Measurements from ENCODE around the gene EEF1AKMT2. TPM values are rescaled to one million over a fixed set of nuclear protein-coding genes. Genes with fewer than 3 reads are reported as not detected.

EEF1AKMT2 gene
- polyA plus RNA-seq, 2 of the 4 experiments (the other 2 are of a cell fraction) = 23.5 to 28.1 TPM

DNA sequence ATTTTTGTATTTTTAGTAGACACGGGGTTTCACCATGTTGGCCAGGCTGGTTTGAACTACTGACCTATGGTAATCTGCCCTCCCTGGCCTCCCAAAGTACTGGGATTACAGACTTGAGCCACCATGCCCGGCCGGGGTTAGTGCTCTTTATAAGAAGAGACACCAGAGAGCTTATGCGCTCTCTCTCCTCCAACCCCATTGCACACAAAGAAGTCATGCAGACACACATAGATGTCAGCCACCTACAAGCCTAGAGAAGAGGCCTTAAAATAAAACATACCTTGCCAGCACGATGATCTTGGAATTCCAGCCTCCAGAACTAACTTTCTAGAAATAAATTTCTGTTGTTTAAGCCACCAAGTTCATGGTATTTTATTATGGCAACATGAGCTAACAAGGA lies 37.5 kb downstream of the EEF1AKMT2 start (continued):
- TF ChIP-seq, protein P1, sequence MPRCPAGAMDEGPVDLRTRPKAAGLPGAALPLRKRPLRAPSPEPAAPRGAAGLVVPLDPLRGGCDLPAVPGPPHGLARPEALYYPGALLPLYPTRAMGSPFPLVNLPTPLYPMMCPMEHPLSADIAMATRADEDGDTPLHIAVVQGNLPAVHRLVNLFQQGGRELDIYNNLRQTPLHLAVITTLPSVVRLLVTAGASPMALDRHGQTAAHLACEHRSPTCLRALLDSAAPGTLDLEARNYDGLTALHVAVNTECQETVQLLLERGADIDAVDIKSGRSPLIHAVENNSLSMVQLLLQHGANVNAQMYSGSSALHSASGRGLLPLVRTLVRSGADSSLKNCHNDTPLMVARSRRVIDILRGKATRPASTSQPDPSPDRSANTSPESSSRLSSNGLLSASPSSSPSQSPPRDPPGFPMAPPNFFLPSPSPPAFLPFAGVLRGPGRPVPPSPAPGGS (IDR thresholded peaks at IDR 0.05) = no peak
- TF ChIP-seq HOXA7 (CRISPR knock-in tag; IDR thresholded peaks at IDR 0.05) = no peak

DNA sequence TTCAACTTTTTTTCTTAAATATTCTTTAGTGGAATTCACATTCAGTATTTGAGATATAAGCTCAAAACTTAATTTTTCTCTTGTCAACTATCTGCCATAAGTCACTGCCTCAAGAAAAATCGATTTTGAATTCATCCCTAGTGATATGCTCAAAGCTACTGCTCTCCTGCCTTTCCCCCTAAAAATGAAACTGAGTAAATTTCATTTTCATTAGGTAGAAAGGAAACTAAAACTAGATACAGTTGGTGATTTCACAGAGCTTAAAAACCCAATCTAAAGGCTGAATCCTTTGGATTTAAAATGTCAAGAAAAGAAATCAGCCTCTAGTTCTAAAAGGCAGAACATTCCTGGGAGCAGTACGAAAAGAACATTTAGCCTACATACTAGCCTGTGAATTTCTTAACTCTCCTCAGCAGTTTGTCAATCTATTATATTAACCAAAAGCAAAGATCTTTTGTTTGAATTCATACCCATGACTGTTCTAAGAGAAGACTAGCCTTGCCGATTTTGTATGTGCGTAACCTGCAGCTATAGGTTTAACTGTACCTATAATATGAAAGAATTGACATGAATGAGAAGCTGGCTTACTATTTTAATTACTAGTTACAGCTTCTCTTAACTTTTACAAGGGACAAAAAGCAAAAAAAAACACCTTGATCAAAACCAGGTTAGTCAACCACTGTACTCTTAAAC lies 42.6 kb downstream of the EEF1AKMT2 start:
- DNase-seq (ENCODE audit: low read depth in 1 of 2, low spot score in 1 of 2) (no peak), ATAC-seq (no peak), FAIRE-seq (peak; percentile 61)
- Histone ChIP-seq H3K4me1 (peaks cover 9% of the 10 kb centered on the region), H3K4me3 (no peak overlapping the region), H3K27ac (no peak overlapping the region), H3K4me2 (no peak overlapping the region), H3K9me3 (no peaks in the 10 kb centered on the region)
- TF ChIP-seq, protein P2, sequence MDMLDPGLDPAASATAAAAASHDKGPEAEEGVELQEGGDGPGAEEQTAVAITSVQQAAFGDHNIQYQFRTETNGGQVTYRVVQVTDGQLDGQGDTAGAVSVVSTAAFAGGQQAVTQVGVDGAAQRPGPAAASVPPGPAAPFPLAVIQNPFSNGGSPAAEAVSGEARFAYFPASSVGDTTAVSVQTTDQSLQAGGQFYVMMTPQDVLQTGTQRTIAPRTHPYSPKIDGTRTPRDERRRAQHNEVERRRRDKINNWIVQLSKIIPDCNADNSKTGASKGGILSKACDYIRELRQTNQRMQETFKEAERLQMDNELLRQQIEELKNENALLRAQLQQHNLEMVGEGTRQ (IDR thresholded peaks at IDR 0.05) = no peak
- TF ChIP-seq NFE2L2 (conservative IDR thresholded peaks at IDR 0.05; ENCODE audit: low read length) (no peak), ZC3H11A (IDR thresholded peaks at IDR 0.05) (no peak), HOXB5 (CRISPR knock-in tag; IDR thresholded peaks at IDR 0.05) (no peak), POLR2AphosphoS2 (conservative IDR thresholded peaks at IDR 0.05; ENCODE audit: low read length) (no peak), JUN (IDR thresholded peaks at IDR 0.05) (no peak), CBX8 (IDR thresholded peaks at IDR 0.05) (no peak)
- 71% methylated on average over 4 of the region's 4 CpGs for WGBS (ENCODE audit: missing lambda C conversion rate)
- CTCF ChIA-PET = interaction anchor here (0.7 to 5.3 kb wide), 6 partner anchors 7 to 222 kb away, joined by 3 to 40 read pairs (median 8); no protein-coding TSS in a partner anchor
- POLR2A ChIA-PET = interaction anchor here (0.6 kb wide), 1 partner anchor 31 kb away, joined by 3 read pairs; no protein-coding TSS in a partner anchor

DNA sequence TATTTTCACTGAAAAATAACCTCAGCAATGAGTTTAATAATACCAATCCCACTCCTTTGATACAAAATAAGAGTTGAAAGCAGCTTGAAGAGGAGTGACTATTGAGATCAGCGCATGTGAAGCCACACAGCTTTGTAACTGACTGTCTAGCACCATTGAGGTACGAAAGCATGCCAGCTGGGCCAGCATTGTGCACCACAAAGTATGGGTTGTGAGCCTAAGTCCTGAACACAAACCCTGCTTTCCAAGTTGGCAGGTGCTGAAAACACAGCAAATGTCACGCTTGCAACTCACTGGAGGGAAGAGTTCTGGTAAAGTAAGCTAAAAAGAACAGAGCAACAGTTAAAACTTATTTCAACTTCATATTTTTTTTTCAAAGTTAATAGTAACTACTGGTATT lies 43.5 kb downstream of the EEF1AKMT2 start:
- no peak for FAIRE-seq
- no peak for ATAC-seq
- TF ChIP-seq, protein P3, sequence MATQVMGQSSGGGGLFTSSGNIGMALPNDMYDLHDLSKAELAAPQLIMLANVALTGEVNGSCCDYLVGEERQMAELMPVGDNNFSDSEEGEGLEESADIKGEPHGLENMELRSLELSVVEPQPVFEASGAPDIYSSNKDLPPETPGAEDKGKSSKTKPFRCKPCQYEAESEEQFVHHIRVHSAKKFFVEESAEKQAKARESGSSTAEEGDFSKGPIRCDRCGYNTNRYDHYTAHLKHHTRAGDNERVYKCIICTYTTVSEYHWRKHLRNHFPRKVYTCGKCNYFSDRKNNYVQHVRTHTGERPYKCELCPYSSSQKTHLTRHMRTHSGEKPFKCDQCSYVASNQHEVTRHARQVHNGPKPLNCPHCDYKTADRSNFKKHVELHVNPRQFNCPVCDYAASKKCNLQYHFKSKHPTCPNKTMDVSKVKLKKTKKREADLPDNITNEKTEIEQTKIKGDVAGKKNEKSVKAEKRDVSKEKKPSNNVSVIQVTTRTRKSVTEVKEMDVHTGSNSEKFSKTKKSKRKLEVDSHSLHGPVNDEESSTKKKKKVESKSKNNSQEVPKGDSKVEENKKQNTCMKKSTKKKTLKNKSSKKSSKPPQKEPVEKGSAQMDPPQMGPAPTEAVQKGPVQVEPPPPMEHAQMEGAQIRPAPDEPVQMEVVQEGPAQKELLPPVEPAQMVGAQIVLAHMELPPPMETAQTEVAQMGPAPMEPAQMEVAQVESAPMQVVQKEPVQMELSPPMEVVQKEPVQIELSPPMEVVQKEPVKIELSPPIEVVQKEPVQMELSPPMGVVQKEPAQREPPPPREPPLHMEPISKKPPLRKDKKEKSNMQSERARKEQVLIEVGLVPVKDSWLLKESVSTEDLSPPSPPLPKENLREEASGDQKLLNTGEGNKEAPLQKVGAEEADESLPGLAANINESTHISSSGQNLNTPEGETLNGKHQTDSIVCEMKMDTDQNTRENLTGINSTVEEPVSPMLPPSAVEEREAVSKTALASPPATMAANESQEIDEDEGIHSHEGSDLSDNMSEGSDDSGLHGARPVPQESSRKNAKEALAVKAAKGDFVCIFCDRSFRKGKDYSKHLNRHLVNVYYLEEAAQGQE (IDR thresholded peaks at IDR 0.05) = peak; percentile 53; the same call in 1 of the 2 replicates
- TF ChIP-seq EHF (CRISPR knock-in tag; IDR thresholded peaks at IDR 0.05) = no peak
- CTCF ChIA-PET = interaction anchor here (1.2 to 5.3 kb wide), 5 partner anchors 9 to 754 kb away, joined by 3 to 40 read pairs (median 7); no protein-coding TSS in a partner anchor
- no peak for DNase-seq (ENCODE audit: low read depth in 1 of 2, low spot score in 1 of 2)
- POLR2A ChIA-PET = no interaction called here
- 97% methylated on average over 3 of the region's 3 CpGs for WGBS (ENCODE audit: missing lambda C conversion rate)
- Histone ChIP-seq H3K4me2 (no peak overlapping the region), H3K27ac (no peak overlapping the region), H3K4me3 (no peak overlapping the region), H3K4me1 (peaks cover 9% of the 10 kb centered on the region), H3K9me3 (no peaks in the 10 kb centered on the region)

DNA sequence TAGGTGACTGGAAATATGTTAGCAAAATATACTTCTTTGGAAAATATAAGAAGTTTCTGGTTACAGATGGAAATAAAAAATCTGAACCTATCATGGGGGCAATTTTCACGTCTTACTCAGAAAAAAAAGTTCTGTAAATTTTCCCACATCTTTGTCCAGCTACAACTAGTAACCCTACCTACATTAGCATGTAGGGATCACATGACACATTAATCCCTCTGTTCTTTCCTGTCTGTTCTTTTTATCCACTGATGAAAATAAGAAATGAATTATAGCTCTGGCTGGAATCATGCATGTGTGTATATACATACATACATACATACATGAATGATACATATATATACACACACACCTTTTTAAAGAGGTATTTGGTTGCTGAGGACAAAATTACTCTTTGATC lies 43.9 kb downstream of the EEF1AKMT2 start:
- POLR2A ChIA-PET = no interaction called here
- 91% methylated on average over 1 of the region's 1 CpG for WGBS (ENCODE audit: missing lambda C conversion rate)
- H3K4me1 ChIP-seq = peaks cover 9% of the 10 kb centered on the region
- H3K4me2 ChIP-seq = no peak overlapping the region
- TF ChIP-seq, protein P2 (IDR thresholded peaks at IDR 0.05) = no peak
- TF ChIP-seq, protein P4, sequence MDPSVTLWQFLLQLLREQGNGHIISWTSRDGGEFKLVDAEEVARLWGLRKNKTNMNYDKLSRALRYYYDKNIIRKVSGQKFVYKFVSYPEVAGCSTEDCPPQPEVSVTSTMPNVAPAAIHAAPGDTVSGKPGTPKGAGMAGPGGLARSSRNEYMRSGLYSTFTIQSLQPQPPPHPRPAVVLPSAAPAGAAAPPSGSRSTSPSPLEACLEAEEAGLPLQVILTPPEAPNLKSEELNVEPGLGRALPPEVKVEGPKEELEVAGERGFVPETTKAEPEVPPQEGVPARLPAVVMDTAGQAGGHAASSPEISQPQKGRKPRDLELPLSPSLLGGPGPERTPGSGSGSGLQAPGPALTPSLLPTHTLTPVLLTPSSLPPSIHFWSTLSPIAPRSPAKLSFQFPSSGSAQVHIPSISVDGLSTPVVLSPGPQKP (IDR thresholded peaks at IDR 0.05; ENCODE audit: low read depth, low read length) = no peak
- TF ChIP-seq, protein P1 (IDR thresholded peaks at IDR 0.05) = no peak
- no peak for TF ChIP-seq KDM1A (IDR thresholded peaks at IDR 0.05; ENCODE audit: low read depth)
- TF ChIP-seq RFX5 (IDR thresholded peaks at IDR 0.05) = no peak
- no peak for TF ChIP-seq POLR2AphosphoS2 (conservative IDR thresholded peaks at IDR 0.05; ENCODE audit: low read length)
- TF ChIP-seq HOXB5 (CRISPR knock-in tag; IDR thresholded peaks at IDR 0.05) = no peak
- TF ChIP-seq, protein P5, sequence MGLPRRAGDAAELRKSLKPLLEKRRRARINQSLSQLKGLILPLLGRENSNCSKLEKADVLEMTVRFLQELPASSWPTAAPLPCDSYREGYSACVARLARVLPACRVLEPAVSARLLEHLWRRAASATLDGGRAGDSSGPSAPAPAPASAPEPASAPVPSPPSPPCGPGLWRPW (IDR thresholded peaks at IDR 0.05) = no peak
- no peak for TF ChIP-seq FOSB (CRISPR knock-in tag; IDR thresholded peaks at IDR 0.05)
- no peak for TF ChIP-seq NR3C1 (IDR thresholded peaks at IDR 0.05)
- TF ChIP-seq, protein P6, sequence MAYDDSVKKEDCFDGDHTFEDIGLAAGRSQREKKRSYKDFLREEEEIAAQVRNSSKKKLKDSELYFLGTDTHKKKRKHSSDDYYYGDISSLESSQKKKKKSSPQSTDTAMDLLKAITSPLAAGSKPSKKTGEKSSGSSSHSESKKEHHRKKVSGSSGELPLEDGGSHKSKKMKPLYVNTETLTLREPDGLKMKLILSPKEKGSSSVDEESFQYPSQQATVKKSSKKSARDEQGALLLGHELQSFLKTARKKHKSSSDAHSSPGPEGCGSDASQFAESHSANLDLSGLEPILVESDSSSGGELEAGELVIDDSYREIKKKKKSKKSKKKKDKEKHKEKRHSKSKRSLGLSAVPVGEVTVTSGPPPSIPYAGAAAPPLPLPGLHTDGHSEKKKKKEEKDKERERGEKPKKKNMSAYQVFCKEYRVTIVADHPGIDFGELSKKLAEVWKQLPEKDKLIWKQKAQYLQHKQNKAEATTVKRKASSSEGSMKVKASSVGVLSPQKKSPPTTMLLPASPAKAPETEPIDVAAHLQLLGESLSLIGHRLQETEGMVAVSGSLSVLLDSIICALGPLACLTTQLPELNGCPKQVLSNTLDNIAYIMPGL (CRISPR knock-in tag; IDR thresholded peaks at IDR 0.05; ENCODE audit: borderline replicate concordance) = no peak
- H3K9me3 ChIP-seq = no peaks in the 10 kb centered on the region
- no peak overlapping the region for H3K27ac ChIP-seq
- CTCF ChIA-PET = interaction anchor here (1.2 to 5.3 kb wide), 5 partner anchors 9 to 753 kb away, joined by 3 to 40 read pairs (median 7); no protein-coding TSS in a partner anchor
- FAIRE-seq = no peak
- DNase-seq (ENCODE audit: low read depth in 1 of 2, low spot score in 1 of 2) = no peak
- ATAC-seq = no peak
- H3K4me3 ChIP-seq = no peak overlapping the region
